ENCODE data around the gene ZNF598.
A peak's percentile ranks its signal among the peaks of the same experiment; 100 is the strongest.
"Not testable (repeated sequence)": the region's sequence is repeated elsewhere in the genome, so short reads cannot be mapped to it uniquely, and the experiment has no call there.

Gene ZNF598

GRCh38 chr16:2028620-2029220 is 19.1 kb upstream of the ZNF598 start:
- no peak overlapping the region for H3K4me3 ChIP-seq (ENCODE audit: low read depth, low read length)

DNA sequence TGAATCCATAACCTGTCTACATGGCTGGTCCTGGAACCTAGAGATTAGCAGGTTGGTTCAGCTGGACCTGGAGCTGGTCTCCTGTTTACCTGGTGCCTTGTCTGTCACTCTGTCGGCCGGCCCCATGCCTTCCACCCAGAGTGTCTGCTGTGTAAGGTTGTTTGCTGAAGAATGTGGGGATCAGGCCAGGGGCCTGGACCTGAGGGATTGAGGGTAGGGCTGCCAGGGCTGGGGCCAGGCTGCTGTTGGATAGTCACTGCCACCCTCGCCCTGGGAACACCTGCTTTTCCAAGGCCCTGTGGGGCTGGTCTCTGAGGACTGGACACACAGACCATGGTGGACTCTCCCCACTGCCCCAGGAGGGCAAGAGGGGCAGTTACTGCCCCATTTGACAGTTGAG is 18.5 kb upstream of the ZNF598 start:
- H3K4me3 ChIP-seq (ENCODE audit: low read depth, low read length): no peak overlapping the region

GRCh38 chr16:2027024-2028010 is 17.7 kb upstream of the ZNF598 start:
- peak overlapping the region; percentile 17 for H3K4me3 ChIP-seq (ENCODE audit: low read depth, low read length)

DNA sequence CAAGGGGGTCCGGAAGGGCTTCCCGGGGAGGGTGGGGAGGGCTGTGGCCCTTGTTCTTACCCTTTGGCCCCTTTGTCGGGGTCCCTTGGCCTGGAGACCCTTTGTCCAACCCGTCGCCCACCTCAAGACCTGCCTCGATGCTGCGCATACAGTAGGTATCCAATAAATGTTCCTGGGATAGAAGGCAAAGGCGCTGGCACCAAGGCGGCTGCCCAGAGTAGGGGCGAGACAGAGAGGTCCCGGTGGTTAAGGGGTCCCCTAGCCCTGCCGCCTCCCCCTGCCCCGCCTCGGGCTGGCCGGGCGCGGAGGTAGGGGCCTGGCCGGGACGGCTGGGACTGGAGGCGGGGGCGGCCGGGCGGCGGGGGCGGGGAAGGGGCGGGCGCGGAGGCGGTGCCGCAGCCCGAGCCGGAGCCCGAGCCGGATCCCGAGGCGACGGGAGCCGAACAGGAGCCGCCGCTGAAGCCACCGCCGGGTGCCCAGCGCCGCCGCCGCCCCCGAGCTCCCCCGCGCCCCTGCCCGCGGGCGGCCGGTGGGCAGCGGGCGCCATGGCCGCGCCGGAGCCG is 16.9 kb upstream of the ZNF598 start, which contains the start of gene NHERF2:
TSS of gene NHERF2 (plus strand) at position 442 of the 563 bp plus-strand sequence. CDS start at position 546, 104 bp downstream.
- peak within 1 kb of the TSS; percentile 17 for H3K4me3 ChIP-seq (ENCODE audit: low read depth, low read length)

DNA sequence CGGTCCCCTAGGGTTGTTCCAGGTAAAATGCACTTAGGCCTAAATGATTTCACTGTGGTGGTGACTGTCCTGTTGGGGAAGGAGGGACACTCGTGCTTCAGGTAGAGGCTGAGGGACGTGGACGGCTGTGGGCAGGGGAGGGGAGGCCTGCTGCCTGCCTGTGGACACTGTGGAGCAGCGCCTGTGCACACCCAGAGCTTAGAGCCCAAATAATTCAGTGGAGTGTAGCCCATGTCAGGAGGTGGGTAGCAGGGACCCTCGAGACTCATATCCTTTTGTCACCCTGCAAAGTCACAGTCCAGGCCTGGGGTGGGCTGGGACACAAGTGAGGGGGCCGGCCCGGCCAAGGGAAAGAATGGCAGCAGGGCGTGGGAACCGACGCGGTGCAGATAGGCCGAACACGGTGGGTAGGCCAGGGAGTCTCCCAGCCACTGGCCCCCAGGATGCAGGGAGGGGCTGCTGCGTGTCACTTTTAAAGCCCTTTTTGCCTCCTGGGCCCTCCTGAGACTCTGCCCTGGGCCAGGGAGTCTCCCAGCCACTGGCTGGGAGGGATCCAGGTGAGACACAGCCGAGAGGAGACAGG is 16.3 kb upstream of the ZNF598 start:
- no peak overlapping the region for H3K4me3 ChIP-seq (ENCODE audit: low read depth, low read length)

DNA sequence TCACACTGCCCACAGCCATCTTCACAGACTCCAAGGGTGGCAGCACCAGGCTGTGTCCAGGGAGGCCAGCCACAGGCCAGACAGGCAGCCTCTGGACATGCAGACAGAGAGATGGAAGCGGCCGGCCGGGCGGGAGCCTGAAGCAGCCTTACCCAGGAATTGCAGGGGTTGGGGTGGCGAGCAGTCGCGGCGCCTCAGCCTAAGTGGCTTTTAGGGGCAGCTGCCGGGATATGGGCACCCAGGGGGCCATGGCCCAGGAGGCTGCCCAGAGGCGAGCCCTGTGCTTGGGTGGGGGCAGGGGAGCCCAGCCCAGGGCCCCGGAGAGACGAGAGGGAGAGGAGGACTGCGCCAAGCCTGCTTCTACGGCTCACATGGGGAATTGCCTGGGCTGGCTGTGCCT is 15.6 kb upstream of the ZNF598 start:
- H3K4me3 ChIP-seq (ENCODE audit: low read depth, low read length): no peak overlapping the region

DNA sequence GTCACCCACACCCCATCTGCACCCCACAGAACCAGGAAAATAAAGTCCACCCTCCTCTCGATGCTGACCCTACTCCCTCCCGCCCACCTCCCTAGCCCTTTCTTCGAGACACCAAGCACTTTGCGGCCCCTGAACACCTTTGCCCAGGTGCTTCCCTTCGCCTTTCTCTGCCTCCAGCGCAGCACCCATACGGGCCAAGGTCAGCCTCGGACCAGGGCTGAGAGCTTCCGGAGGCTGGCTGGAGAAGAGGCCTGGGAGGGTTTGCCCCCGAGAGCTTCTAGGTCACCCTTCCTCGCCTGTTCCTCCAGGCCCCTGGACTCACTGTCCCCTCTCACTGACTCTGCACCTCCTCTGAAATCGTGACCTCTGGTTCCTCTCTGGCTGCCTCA is 14.4 kb upstream of the ZNF598 start:
- no peak overlapping the region for H3K4me3 ChIP-seq (ENCODE audit: low read depth, low read length)

DNA sequence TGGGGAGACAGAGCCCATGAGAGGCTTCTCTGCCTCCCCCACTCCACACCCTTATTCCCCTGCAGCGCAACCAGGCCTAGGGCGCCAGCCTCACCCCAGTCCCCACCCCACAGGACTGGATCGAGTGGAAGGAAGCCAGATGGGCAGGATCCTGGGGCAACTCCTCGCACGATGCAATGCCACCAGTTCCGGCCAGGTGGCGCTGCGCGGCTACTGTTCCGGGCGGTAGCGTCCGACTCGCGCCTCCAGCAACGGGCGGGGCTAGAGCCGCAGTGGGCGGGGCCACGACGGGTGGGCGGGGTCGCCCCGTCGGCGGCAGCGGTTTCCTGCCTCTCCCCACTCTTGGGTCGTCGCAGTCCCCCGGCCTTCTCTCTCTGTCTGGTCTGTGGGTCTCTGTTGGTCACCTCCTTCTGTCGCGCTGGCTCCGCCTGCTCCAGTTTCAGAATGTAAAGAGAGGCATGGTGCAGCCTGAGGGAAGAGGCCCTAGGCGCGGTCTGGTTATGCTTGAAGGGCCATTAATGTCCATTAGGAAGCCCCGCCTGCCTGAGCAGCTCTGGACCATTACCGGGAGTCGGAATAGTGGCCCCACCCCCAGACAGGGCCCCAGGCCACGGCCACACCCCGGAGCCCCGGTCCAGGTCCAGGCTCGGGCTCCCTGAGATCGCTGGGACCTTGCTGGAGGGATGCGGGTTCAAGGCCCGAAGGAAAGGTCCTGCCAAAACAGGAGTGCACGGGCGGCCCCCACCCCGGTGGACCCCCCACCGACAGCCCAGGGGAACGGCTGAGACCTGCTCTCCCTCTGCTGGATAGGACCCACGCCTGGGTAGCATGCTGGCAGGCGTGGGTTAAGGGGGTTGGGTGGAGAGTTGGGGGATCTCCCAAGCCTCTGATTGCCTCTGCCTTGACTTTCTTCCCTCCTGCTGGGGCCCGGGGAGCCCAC is 13.7 kb upstream of the ZNF598 start:
- peak overlapping the region; percentile 18 for H3K4me3 ChIP-seq (ENCODE audit: low read depth, low read length)

GRCh38 chr16:2022723-2023091 is 13.1 kb upstream of the ZNF598 start:
- peak overlapping the region; percentile 4 for H3K4me3 ChIP-seq (ENCODE audit: low read depth, low read length)

- H3K4me3 ChIP-seq (ENCODE audit: low read depth, low read length): peak overlapping the region; percentile 17
Measured at GRCh38 chr16:2019921-2020831, 10.6 kb upstream of the ZNF598 start.

- peak within 1 kb of the TSS; percentile 17 for H3K4me3 ChIP-seq (ENCODE audit: low read depth, low read length)
Measured at GRCh38 chr16:2019518-2019920, 9.9 kb upstream of the ZNF598 start, which contains the start of gene NPW. Gene NPW, plus strand, starts transcription at chr16:2019785.

- no peak overlapping the region for H3K4me3 ChIP-seq (ENCODE audit: low read depth, low read length)
Measured at GRCh38 chr16:2016407-2016922, 6.8 kb upstream of the ZNF598 start.

DNA sequence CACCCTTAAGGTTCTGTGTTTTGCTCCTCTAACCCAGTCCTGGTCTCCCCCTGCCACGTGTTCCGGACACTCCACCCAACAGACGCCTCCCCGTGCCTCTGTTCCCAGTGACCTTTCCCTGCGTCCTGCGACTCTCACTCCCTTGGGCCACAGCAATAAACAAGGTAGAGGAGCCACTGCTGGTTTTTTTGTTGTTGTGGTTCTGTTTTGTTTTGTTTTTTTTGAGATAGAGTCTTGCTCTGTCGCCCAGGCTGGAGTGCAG is 6.3 kb upstream of the ZNF598 start:
- H3K4me3 ChIP-seq (ENCODE audit: low read depth, low read length): no peak overlapping the region

DNA sequence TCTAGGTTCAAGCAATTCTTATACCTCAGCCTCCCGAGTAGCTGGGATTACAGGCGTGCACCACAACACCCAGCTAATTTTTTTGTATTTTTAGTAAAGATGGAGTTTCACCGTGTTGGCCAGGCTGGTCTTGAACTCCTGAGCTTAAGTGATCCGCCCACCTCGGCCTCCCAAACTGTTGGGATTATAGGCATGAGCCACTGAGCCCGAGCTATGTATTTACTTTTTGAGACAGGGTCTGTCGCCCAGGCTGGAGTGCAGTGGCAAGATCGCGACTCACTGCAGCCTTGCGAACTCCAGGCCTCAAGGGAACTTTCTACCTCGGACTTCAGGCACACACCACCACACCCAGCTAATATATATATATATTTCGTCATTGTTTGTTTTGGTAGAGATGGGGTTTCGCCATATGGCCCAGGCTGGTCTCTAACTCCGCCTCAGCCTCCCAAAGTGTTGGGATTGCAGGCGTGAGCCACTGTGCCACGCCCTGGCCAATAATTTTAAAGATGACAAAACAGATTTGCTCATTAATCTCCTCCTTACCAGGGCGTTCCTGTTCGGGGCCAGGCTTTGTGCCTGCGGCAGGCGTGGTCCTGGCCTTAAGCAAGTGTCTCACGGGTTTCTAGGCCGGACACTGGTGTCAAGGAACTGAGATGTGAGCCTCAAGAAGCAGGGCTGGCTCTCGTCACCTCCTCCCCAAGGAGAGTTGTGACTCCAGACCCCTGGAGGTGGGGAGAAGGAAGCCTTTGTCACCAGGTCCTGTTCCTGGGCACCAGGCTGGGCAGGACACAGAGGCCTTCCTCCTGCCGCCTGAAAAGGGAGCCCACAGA is 5.7 kb upstream of the ZNF598 start:
- no peak overlapping the region for H3K4me3 ChIP-seq (ENCODE audit: low read depth, low read length)

- no peak overlapping the region for H3K4me3 ChIP-seq (ENCODE audit: low read depth, low read length)
Measured at GRCh38 chr16:2013527-2013926, 3.9 kb upstream of the ZNF598 start.

GRCh38 chr16:2011726-2012125 is 2.1 kb upstream of the ZNF598 start:
- not testable (repeated sequence) for H3K4me3 ChIP-seq (ENCODE audit: low read depth, low read length)

GRCh38 chr16:2009164-2009711 is 383 bp downstream of the ZNF598 start:
- peak overlapping the region; percentile 65 for H3K4me3 ChIP-seq (ENCODE audit: low read depth, low read length)

DNA sequence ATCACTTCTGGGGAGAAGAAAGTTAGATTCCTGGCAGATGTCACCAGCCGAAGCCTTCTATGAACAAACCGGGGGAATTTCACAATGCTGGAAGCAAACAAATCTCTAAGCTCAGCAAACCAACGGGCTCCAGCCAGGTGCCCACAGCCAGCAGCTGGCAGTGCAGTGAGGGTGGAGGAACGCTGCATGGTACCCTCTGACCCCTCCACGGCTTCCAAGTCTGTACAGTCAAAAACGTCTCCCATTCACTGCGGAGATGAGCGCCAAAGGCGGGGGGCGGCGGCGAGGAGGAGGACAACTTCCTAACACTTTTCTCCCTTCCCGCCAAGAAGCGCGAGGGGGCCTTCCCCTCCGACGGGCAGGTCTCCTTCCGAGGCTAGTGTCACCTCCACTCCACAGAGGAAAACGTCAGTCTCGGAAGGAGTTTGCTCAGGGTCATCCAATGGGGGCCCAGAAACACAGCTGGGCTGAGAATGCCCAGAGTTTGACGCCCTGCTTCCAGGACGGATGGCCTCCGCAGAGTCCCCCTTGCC is 924 bp downstream of the ZNF598 start:
- H3K4me3 ChIP-seq (ENCODE audit: low read depth, low read length): peak overlapping the region; percentile 65

All from iPS-11a (cell line).